ENCODE data around the gene KCTD15.

KCTD15 gene

DNA sequence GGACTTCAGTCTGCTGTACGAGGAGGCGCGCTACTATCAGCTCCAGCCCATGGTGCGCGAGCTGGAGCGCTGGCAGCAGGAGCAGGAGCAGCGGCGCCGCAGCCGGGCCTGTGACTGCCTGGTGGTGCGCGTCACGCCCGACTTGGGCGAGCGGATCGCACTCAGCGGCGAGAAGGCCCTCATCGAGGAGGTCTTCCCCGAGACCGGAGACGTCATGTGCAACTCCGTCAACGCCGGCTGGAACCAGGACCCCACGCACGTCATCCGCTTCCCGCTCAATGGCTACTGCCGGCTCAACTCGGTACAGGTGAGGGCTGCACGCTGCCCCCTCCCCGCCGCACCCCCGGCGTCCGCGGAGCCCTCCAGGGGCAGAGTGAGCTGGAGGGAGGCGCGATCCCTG is 14.6 kb downstream of the KCTD15 start:
- H2AFZ ChIP-seq (ENCODE audit: low read depth, low read length, severe bottlenecking), result no peak overlapping the region
- H3K9ac ChIP-seq (ENCODE audit: low read length), result no peak overlapping the region
- H3K27ac ChIP-seq (ENCODE audit: low read depth, low read length), result no peak overlapping the region
- H3K9me2 ChIP-seq (replicated peaks; ENCODE audit: insufficient read depth, low read length), result no peaks in the 10 kb centered on the region
- H4K20me1 ChIP-seq (ENCODE audit: low read depth, low read length), result no peaks in the 10 kb centered on the region
- H3K79me2 ChIP-seq (ENCODE audit: insufficient read depth, low read length), result no peaks in the 10 kb centered on the region
- H3K9me3 ChIP-seq (ENCODE audit: insufficient read depth, low read length), result no peaks in the 10 kb centered on the region
- H3K27me3 ChIP-seq (ENCODE audit: low read length), result no peaks in the 10 kb centered on the region
- no peak overlapping the region for H3K4me3 ChIP-seq (ENCODE audit: insufficient read depth, low read length, poor library complexity, severe bottlenecking)
- H3K36me3 ChIP-seq (ENCODE audit: low read length), result no peaks in the 10 kb centered on the region
- TF ChIP-seq, protein P1, sequence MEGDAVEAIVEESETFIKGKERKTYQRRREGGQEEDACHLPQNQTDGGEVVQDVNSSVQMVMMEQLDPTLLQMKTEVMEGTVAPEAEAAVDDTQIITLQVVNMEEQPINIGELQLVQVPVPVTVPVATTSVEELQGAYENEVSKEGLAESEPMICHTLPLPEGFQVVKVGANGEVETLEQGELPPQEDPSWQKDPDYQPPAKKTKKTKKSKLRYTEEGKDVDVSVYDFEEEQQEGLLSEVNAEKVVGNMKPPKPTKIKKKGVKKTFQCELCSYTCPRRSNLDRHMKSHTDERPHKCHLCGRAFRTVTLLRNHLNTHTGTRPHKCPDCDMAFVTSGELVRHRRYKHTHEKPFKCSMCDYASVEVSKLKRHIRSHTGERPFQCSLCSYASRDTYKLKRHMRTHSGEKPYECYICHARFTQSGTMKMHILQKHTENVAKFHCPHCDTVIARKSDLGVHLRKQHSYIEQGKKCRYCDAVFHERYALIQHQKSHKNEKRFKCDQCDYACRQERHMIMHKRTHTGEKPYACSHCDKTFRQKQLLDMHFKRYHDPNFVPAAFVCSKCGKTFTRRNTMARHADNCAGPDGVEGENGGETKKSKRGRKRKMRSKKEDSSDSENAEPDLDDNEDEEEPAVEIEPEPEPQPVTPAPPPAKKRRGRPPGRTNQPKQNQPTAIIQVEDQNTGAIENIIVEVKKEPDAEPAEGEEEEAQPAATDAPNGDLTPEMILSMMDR (IDR thresholded peaks at IDR 0.05; ENCODE audit: insufficient read depth, low read length, poor library complexity, severe bottlenecking), result no peak
- no peak for TF ChIP-seq EZH2phosphoT487 (conservative IDR thresholded peaks at IDR 0.05; ENCODE audit: low read length)
- H3F3A ChIP-seq (ENCODE audit: insufficient read depth), result no peaks in the 10 kb centered on the region
- H3K4me2 ChIP-seq (ENCODE audit: low read depth, low read length, poor library complexity, severe bottlenecking), result no peak overlapping the region

DNA sequence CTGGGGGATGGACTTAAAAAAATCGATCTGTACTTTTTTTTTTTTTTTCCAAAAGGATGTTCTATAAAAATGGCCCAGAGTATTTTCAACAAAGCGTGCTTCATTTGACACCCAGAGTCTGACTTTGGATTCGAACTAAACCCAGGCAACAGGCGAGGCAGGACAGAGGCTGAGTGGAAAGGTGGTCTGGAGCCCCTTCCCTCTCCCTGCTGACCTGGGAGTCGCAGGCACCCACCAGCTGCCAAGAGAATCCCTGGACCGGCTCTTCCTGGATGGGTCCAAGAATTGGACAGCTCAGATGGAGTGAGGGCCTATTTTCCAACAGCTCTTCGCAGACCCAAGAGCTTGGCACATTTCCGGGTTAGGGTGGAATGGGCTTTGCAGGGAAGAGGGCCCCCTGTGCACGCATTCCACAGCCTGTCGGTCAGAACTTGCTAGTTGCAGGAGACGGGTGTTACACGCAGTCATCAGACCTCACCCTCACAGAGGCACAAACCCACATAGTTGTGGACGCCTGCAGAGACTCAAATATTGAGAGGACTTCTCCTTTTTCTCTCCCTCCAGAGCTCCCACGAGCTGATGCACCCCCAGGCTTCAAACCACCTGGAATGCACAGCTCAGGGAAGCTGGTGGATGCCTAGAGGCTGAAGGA is 15.2 kb downstream of the KCTD15 start:
- no peak overlapping the region for H3K27ac ChIP-seq (ENCODE audit: low read depth, low read length)
- H3K4me2 ChIP-seq (ENCODE audit: low read depth, low read length, poor library complexity, severe bottlenecking), result no peak overlapping the region
- TF ChIP-seq, protein P1 (IDR thresholded peaks at IDR 0.05; ENCODE audit: insufficient read depth, low read length, poor library complexity, severe bottlenecking), result no peak
- TF ChIP-seq EZH2phosphoT487 (conservative IDR thresholded peaks at IDR 0.05; ENCODE audit: low read length), result no peak
- no peaks in the 10 kb centered on the region for H3K79me2 ChIP-seq (ENCODE audit: insufficient read depth, low read length)
- no peaks in the 10 kb centered on the region for H3K27me3 ChIP-seq (ENCODE audit: low read length)
- no peaks in the 10 kb centered on the region for H3K9me2 ChIP-seq (replicated peaks; ENCODE audit: insufficient read depth, low read length)
- no peak overlapping the region for H2AFZ ChIP-seq (ENCODE audit: low read depth, low read length, severe bottlenecking)
- H3K36me3 ChIP-seq (ENCODE audit: low read length), result no peaks in the 10 kb centered on the region
- H3K9me3 ChIP-seq (ENCODE audit: insufficient read depth, low read length), result no peaks in the 10 kb centered on the region
- no peaks in the 10 kb centered on the region for H3F3A ChIP-seq (ENCODE audit: insufficient read depth)
- no peak overlapping the region for H3K4me3 ChIP-seq (ENCODE audit: insufficient read depth, low read length, poor library complexity, severe bottlenecking)
- no peak overlapping the region for H3K9ac ChIP-seq (ENCODE audit: low read length)
- no peaks in the 10 kb centered on the region for H4K20me1 ChIP-seq (ENCODE audit: low read depth, low read length)

DNA sequence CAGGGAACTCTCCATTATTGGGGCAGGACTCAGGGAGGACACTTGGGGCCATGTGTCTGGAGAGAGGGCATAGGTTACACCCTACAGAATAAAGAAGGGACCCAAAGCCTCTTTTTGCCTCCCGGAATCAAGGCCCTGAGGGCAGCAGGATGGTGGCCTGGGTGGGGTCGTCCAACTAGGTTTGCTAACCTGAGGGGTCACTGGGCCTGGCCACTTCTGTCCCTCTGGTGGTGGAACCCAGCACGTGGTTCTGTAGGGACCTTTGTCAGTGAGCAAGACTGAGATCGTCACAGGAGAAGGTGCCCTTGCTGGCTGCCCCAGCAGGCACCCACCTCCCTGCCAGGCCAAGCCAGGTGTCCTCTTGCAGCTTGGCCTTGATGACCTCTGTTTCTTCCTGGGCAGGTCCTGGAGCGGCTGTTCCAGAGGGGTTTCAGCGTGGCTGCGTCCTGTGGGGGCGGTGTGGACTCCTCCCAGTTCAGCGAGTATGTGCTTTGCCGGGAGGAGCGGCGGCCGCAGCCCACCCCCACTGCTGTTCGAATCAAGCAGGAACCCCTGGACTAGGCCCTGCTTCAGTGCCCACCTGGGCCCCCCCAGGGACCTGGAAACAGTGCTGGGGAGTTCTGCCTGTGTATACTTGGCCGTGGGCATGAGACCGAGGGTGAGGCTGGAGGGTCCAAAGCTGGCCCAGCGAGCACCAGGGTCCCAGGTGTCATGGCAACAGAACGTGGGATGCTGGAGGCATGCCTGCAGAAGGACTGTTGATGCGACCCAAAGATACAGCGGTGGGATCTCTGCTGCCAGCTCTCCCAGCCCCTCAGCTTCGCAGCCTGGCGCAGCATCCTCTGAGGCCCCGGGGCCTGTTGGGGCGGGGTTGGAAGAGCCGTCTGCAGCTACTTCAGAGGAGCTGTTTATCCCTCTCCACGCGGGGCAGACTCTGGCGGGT is 16.0 kb downstream of the KCTD15 start:
- Histone ChIP-seq H3K4me2 (ENCODE audit: low read depth, low read length, poor library complexity, severe bottlenecking) (no peak overlapping the region), H3F3A (ENCODE audit: insufficient read depth) (no peaks in the 10 kb centered on the region), H3K9me2 (replicated peaks; ENCODE audit: insufficient read depth, low read length) (no peaks in the 10 kb centered on the region), H3K36me3 (ENCODE audit: low read length) (no peaks in the 10 kb centered on the region), H3K9ac (ENCODE audit: low read length) (no peak overlapping the region), H3K27ac (ENCODE audit: low read depth, low read length) (no peak overlapping the region), H2AFZ (ENCODE audit: low read depth, low read length, severe bottlenecking) (no peak overlapping the region), H3K4me3 (ENCODE audit: insufficient read depth, low read length, poor library complexity, severe bottlenecking) (no peak overlapping the region), H3K79me2 (ENCODE audit: insufficient read depth, low read length) (no peaks in the 10 kb centered on the region), H3K27me3 (ENCODE audit: low read length) (no peaks in the 10 kb centered on the region), H4K20me1 (ENCODE audit: low read depth, low read length) (no peaks in the 10 kb centered on the region), H3K9me3 (ENCODE audit: insufficient read depth, low read length) (no peaks in the 10 kb centered on the region)
- TF ChIP-seq, protein P1 (IDR thresholded peaks at IDR 0.05; ENCODE audit: insufficient read depth, low read length, poor library complexity, severe bottlenecking), result no peak
- no peak for TF ChIP-seq EZH2phosphoT487 (conservative IDR thresholded peaks at IDR 0.05; ENCODE audit: low read length)
